HepG2 (cell line): ENCODE data around the gene SYPL2. TPM values are rescaled to one million over a fixed set of nuclear protein-coding genes. Genes with fewer than 3 reads are reported as not detected.

Experiments
- CSRNP1 ChIP-seq: sonication (generic); formaldehyde crosslinking; IDR thresholded peaks from 2 replicates; pipeline ENCODE4 v1.8.1; 2023; ENCODE audit warnings: mild to moderate bottlenecking, missing genetic modification reagents
- DNMT1 ChIP-seq: sonication (generic); formaldehyde crosslinking; IDR thresholded peaks from 2 replicates; pipeline ENCODE4 v1.5.1; 2020; ENCODE audit warnings: mild to moderate bottlenecking, missing genetic modification reagents
- HDAC1 ChIP-seq: sonication (generic); formaldehyde crosslinking; IDR thresholded peaks from 2 replicates; pipeline ENCODE4 v1.5.1; 2020; ENCODE audit warnings: mild to moderate bottlenecking, missing genetic modification reagents
- HNRNPLL ChIP-seq: fragments of 200-400 bp; formaldehyde crosslinking; IDR thresholded peaks from 2 replicates; pipeline ENCODE4 v1.6.1; 2017; ENCODE audit warnings: mild to moderate bottlenecking, low read depth, low read length; ENCODE audit not compliant: poor library complexity, severe bottlenecking
- MIER2 ChIP-seq: IDR thresholded peaks from 2 replicates; pipeline ENCODE4 v1.6.1; 2016; ENCODE audit warnings: missing biosample characterization, missing genetic modification reagents
- MLX ChIP-seq: IDR thresholded peaks from 2 replicates; pipeline ENCODE4 v1.6.1; 2016
- MTA1 ChIP-seq: sonication (generic); formaldehyde crosslinking; IDR thresholded peaks from 2 replicates; pipeline ENCODE4 v1.4.0; 2020; ENCODE audit warnings: missing genetic modification reagents, mild to moderate bottlenecking, borderline replicate concordance
- MXD3 ChIP-seq: IDR thresholded peaks from 2 replicates; pipeline ENCODE4 v1.6.1; 2016; ENCODE audit warnings: mild to moderate bottlenecking, missing biosample characterization, missing genetic modification reagents
- MYPOP ChIP-seq: sonication (generic); formaldehyde crosslinking; IDR thresholded peaks from 2 replicates; pipeline ENCODE4 v1.8.1; 2023; ENCODE audit warnings: mild to moderate bottlenecking, moderate library complexity, missing genetic modification reagents
- RXRB ChIP-seq: IDR thresholded peaks from 2 replicates; pipeline ENCODE4 v1.6.1; 2016; ENCODE audit warnings: borderline replicate concordance, missing genetic modification reagents, missing compliant biosample characterization
- SAP130 ChIP-seq: IDR thresholded peaks from 2 replicates; pipeline ENCODE4 v1.6.1; 2016; ENCODE audit warnings: low read depth
- SMC3 ChIP-seq: IDR thresholded peaks from 2 replicates; pipeline ENCODE4 v1.6.1; 2011; ENCODE audit warnings: low read length, improper control_type of control experiment
- SOX13 ChIP-seq, 3 experiments: fragments of 450-650 bp in 1 of 3; sonication (generic) in 1 of 3; formaldehyde crosslinking in 1 of 3; IDR thresholded peaks in 2 of 3; conservative IDR thresholded peaks in 1 of 3; 2 replicates each; pipeline versions ENCODE4 v1.5.0 to v1.6.1; 2016 to 2020; ENCODE audit warnings: antibody characterized with exemption in 1 of 3, mild to moderate bottlenecking in 1 of 3, missing compliant biosample characterization in 1 of 3, missing genetic modification reagents in 1 of 3, moderate library complexity in 1 of 3
- TBP ChIP-seq: sonication (generic); formaldehyde crosslinking; IDR thresholded peaks from 2 replicates; pipeline ENCODE4 v1.5.0; 2020; ENCODE audit warnings: missing genetic modification reagents
- U2AF1 ChIP-seq: fragments of 200-400 bp; formaldehyde crosslinking; optimal IDR thresholded peaks from 2 replicates; pipeline ENCODE3; 2017; ENCODE audit warnings: mild to moderate bottlenecking, low read depth, low read length
- ZBTB20 ChIP-seq: sonication (generic); formaldehyde crosslinking; IDR thresholded peaks from 2 replicates; pipeline ENCODE4 v1.8.1; 2023; ENCODE audit warnings: missing genetic modification reagents, low read depth, mild to moderate bottlenecking, borderline replicate concordance
- ZFP36L2 ChIP-seq: sonication (generic); formaldehyde crosslinking; IDR thresholded peaks from 2 replicates; pipeline ENCODE4 v1.4.0; 2020; ENCODE audit warnings: missing genetic modification reagents
- ZNF180 ChIP-seq: sonication (generic); formaldehyde crosslinking; IDR thresholded peaks from 2 replicates; pipeline ENCODE4 v1.4.0; 2020; ENCODE audit warnings: low read depth, missing genetic modification reagents, borderline replicate concordance
- ZNF317 ChIP-seq: sonication (generic); formaldehyde crosslinking; IDR thresholded peaks from 2 replicates; pipeline ENCODE4 v1.5.0; 2020; ENCODE audit warnings: mild to moderate bottlenecking, missing genetic modification reagents
- ZNF331 ChIP-seq: sonication (generic); formaldehyde crosslinking; IDR thresholded peaks from 2 replicates; pipeline ENCODE4 v1.4.0; 2020; ENCODE audit warnings: missing genetic modification reagents
- ZNF567 ChIP-seq: sonication (generic); formaldehyde crosslinking; IDR thresholded peaks from 2 replicates; pipeline ENCODE4 v1.8.1; 2023; ENCODE audit warnings: mild to moderate bottlenecking, missing genetic modification reagents, borderline replicate concordance
- ZNF691 ChIP-seq: sonication (generic); formaldehyde crosslinking; IDR thresholded peaks from 2 replicates; pipeline ENCODE4 v1.4.0; 2020; ENCODE audit warnings: missing genetic modification reagents, low read depth, mild to moderate bottlenecking, borderline replicate concordance
- ZNF747 ChIP-seq: sonication (generic); formaldehyde crosslinking; IDR thresholded peaks from 2 replicates; pipeline ENCODE4 v1.8.1; 2023; ENCODE audit warnings: missing genetic modification reagents, mild to moderate bottlenecking, borderline replicate concordance
- ZNF777 ChIP-seq: sonication (generic); formaldehyde crosslinking; IDR thresholded peaks from 2 replicates; pipeline ENCODE4 v1.4.0; 2020; ENCODE audit warnings: missing genetic modification reagents
- polyA plus RNA-seq, 8 experiments: library from polyadenylated mRNA; depleted of rRNA in 3 of 8; stranded (reverse) in 7 of 8; unstranded in 1 of 8; fragments of >200 nt; fragmentation: Illumina TruSeq in 4 of 8; extraction: Trizol in 4 of 8; gene quantifications; 2 replicates each; pipeline versions ENCODE4 v1.2.1 to v1.2.3, GENCODE V29; 2011 to 2016; ENCODE audit warnings: low read depth in 4 of 8, missing spikeins in 1 of 8, mixed read lengths in 1 of 8; ENCODE audit not compliant: insufficient read depth in 1 of 8
- total RNA-seq, 5 experiments: library from RNA; depleted of rRNA; stranded (reverse); fragments of >200 nt; fragmentation: Illumina TruSeq; extraction: Trizol; gene quantifications; 2 replicates each; pipeline ENCODE4 v1.2.3, GENCODE V29; 2016; ENCODE audit warnings: low read depth in 1 of 5

Gene SYPL2
- total and polyA plus RNA-seq, 2 of the 13 experiments (the other 11 are each of a cell fraction or from before 2014, with no cell fraction given) = 0.17 to 0.24 TPM

GRCh38 chr1:109493805-109494539 is 27.6 kb downstream of the SYPL2 start, which contains the start of gene CYB561D1 (continued):
- TF ChIP-seq SOX13 (IDR thresholded peaks at IDR 0.05) = no peak
- TF ChIP-seq SOX13 (CRISPR knock-in tag; conservative IDR thresholded peaks at IDR 0.05 in 1 of 2, IDR thresholded peaks at IDR 0.05 in 1 of 2) = peak in 1 of 2 experiments; percentile 41; a peak in 2 of 4 replicates
- peak; percentile 73; the same call in 1 of the 2 replicates for TF ChIP-seq CSRNP1 (CRISPR knock-in tag)
- peak; percentile 73; the same call in 1 of the 2 replicates for TF ChIP-seq ZFP36L2 (CRISPR knock-in tag)
- TF ChIP-seq SMC3 = peak; percentile 8; the same call in 1 of the 2 replicates
- TF ChIP-seq HNRNPLL = peak; percentile 86
- TF ChIP-seq MXD3 (CRISPR knock-in tag) = peak; percentile 64; the same call in 1 of the 2 replicates
- no peak for TF ChIP-seq ZNF777 (CRISPR knock-in tag)
- TF ChIP-seq ZNF747 = peak; percentile 73; the same call in 1 of the 2 replicates
- TF ChIP-seq ZNF691 (CRISPR knock-in tag) = peak; percentile 25; the same call in 1 of the 2 replicates
- peak; percentile 77 for TF ChIP-seq ZNF317 (CRISPR knock-in tag)
- peak; percentile 52; the same call in 1 of the 2 replicates for TF ChIP-seq ZNF567 (CRISPR knock-in tag)
- TF ChIP-seq ZBTB20 = peak; percentile 71; the same call in 1 of the 2 replicates
- TF ChIP-seq MTA1 (CRISPR knock-in tag) = peak; percentile 66; the same call in 1 of the 2 replicates
- peak; percentile 40; the same call in 1 of the 2 replicates for TF ChIP-seq RXRB (CRISPR knock-in tag)
- 0 out of 2 replicates have a peak, but pooled peaks have one; percentile 52 for TF ChIP-seq ZNF180 (CRISPR knock-in tag)
- TF ChIP-seq U2AF1 = peak; percentile 82
- 0 out of 2 replicates have a peak, but pooled peaks have one; percentile 42 for TF ChIP-seq DNMT1 (CRISPR knock-in tag)
- TF ChIP-seq TBP = 0 out of 2 replicates have a peak, but pooled peaks have one; percentile 87
- peak; percentile 29; the same call in 1 of the 2 replicates for TF ChIP-seq MIER2 (CRISPR knock-in tag)
- TF ChIP-seq SAP130 (CRISPR knock-in tag) = peak; percentile 99
- TF ChIP-seq MLX (CRISPR knock-in tag) = no peak
- peak; percentile 94 for TF ChIP-seq HDAC1
- peak; percentile 64; the same call in 1 of the 2 replicates for TF ChIP-seq MYPOP
- TF ChIP-seq ZNF331 (CRISPR knock-in tag) = peak; percentile 72; the same call in 1 of the 2 replicates
